Tibial artery (tissue), 4 donors: ENCODE measurements around the gene MX1.

Source experiments
- DNase-seq, 2 donors: peaks; one replicate each; pipeline ENCODE4 v3.0.0-alpha.2; 2019
- H3K27ac ChIP-seq, 2 donors: fragments of 200-600 bp; sonication (generic) in 1 of 2; 1 replicate in 1 of 2; 2 replicates in 1 of 2; pipeline ENCODE4 v1.5.1; 2018 to 2019; ENCODE audit warnings: mild to moderate bottlenecking in 1 of 2
- H3K27me3 ChIP-seq, 2 donors: fragments of 200-600 bp; sonication (generic) in 1 of 2; one replicate each; pipeline versions ENCODE4 v1.5.1 to v1.6.0; 2016 to 2019
- H3K36me3 ChIP-seq, 3 donors: fragments of 200-600 bp; sonication (generic) in 2 of 3; one replicate each; pipeline ENCODE4 v1.5.1; 2016 to 2019; ENCODE audit warnings: mild to moderate bottlenecking in 2 of 3
- H3K4me1 ChIP-seq, 4 donors: fragments of 200-600 bp; sonication (generic) in 2 of 4; 1 replicate in 3 of 4; 2 replicates in 1 of 4; pipeline ENCODE4 v1.5.1; 2016 to 2019
- H3K4me3 ChIP-seq, 2 donors: fragments of 200-600 bp; sonication (generic) in 1 of 2; 1 replicate in 1 of 2; 2 replicates in 1 of 2; pipeline ENCODE4 v1.5.1; 2018 to 2019; ENCODE audit warnings: mild to moderate bottlenecking in 2 of 2
- H3K9me3 ChIP-seq, 3 donors: fragments of 200-600 bp; sonication (generic) in 1 of 3; one replicate each; pipeline ENCODE4 v1.5.1; 2016 to 2019
- intact Hi-C: fragments of 100-400 bp; cut with DNase I; formaldehyde crosslinking; loops from one replicate; pipeline ENCODE4 v1.15.0; 2023; ENCODE audit warnings: low total_unique reads
- TF ChIP-seq, protein P1 (sequence below), 2 experiments: fragments of 200-600 bp in 1 of 2; fragments of 450-650 bp in 1 of 2; IDR thresholded peaks; one replicate each; pipeline ENCODE4 v1.5.1; 2017 to 2019; ENCODE audit warnings: antibody characterized with exemption in 2 of 2, mild to moderate bottlenecking in 1 of 2, moderate library complexity in 1 of 2

The MX1 gene

DNA sequence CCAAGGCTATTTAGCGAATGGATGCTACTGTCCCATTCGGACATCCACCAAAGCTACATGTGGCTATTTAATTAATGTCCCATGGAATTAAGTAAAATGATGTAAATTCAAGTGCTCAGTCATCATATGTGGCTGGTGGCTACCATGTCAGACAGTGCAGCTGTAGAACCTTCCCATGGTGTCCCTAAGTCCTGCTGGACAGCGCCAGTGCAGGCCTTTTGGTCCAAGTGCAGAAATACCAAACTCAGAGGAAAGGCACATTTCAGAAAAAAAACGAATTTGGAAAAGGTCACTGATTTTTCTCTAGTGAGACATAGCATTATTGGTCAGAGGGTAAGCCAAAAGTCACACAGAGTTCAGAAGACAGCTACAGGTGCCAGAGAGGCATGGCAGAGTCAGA is 64.3 kb downstream of the MX1 start:
- H3K4me1 ChIP-seq = peaks cover 0 to 15% (median 0%) of the 10 kb centered on the region in 4 donors
- H3K9me3 ChIP-seq = no peaks in the 10 kb centered on the region
- H3K27ac ChIP-seq = no peak overlapping the region
- H3K36me3 ChIP-seq = peaks cover 0 to 8% (median 0%) of the 10 kb centered on the region in 3 donors
- TF ChIP-seq, protein P1, sequence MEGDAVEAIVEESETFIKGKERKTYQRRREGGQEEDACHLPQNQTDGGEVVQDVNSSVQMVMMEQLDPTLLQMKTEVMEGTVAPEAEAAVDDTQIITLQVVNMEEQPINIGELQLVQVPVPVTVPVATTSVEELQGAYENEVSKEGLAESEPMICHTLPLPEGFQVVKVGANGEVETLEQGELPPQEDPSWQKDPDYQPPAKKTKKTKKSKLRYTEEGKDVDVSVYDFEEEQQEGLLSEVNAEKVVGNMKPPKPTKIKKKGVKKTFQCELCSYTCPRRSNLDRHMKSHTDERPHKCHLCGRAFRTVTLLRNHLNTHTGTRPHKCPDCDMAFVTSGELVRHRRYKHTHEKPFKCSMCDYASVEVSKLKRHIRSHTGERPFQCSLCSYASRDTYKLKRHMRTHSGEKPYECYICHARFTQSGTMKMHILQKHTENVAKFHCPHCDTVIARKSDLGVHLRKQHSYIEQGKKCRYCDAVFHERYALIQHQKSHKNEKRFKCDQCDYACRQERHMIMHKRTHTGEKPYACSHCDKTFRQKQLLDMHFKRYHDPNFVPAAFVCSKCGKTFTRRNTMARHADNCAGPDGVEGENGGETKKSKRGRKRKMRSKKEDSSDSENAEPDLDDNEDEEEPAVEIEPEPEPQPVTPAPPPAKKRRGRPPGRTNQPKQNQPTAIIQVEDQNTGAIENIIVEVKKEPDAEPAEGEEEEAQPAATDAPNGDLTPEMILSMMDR (IDR thresholded peaks at IDR 0.05) = no peak
- intact Hi-C loops = no loop called here
- H3K27me3 ChIP-seq = peaks cover 0 to 14% of the 10 kb centered on the region in 2 donors
- no peak for DNase-seq
- no peak overlapping the region for H3K4me3 ChIP-seq

DNA sequence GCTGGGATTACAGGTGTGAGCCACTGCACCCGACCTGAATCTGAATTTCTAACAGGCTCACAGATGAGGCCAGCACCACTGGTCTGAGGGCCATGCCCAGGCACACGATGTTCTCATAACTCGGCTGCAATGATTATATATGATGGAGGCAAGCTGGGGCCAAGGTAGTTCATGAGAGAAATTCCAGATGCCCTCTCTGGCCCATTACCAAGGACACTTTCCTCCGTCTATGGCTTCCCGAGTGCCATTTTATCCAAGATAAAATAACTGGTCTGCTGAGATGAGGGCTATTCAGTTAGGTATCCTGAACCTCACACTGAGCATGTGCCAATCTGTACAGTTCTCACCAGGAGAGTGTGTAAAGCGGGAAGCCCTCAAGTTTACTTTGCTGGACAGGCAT is 65.4 kb downstream of the MX1 start:
- no peak overlapping the region for H3K27ac ChIP-seq
- H3K36me3 ChIP-seq = peaks cover 0 to 8% (median 0%) of the 10 kb centered on the region in 3 donors
- no peak overlapping the region for H3K4me3 ChIP-seq
- TF ChIP-seq, protein P1 (IDR thresholded peaks at IDR 0.05) = no peak
- peaks cover 0 to 5% (median 0%) of the 10 kb centered on the region in 4 donors for H3K4me1 ChIP-seq
- H3K27me3 ChIP-seq = peaks cover 0 to 14% of the 10 kb centered on the region in 2 donors
- DNase-seq = no peak
- no peaks in the 10 kb centered on the region for H3K9me3 ChIP-seq
- intact Hi-C loops = no loop called here

- intact Hi-C loops = no loop called here
- DNase-seq = no peak
Observed at GRCh38 chr21:41494242-41494641, 68.2 kb downstream of the MX1 start.

DNA sequence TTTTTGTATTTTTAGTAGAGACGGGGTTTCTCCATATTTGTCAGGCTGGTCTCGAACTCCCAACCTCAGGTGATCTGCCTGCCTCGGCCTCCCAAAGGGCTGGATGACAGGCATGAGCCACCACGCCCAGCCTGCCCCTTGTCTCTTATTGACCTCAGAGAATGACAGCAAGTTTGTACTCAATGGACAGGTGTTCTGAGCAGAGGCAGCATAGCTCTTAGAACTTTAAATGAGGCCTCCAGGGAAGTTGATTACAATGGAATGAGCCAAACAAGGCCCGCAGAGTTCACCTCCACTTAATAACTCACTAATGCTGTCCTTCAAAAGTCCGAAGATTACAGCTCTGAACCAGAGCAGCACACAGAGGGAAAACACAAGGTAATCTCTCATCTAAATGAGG is 71.0 kb downstream of the MX1 start:
- Histone ChIP-seq H3K27ac (no peak overlapping the region), H3K4me3 (no peak overlapping the region), H3K9me3 (no peaks in the 10 kb centered on the region), H3K4me1 (no peaks in the 10 kb centered on the region), H3K27me3 (peaks cover 0 to 23% of the 10 kb centered on the region in 2 donors), H3K36me3 (no peaks in the 10 kb centered on the region)
- intact Hi-C loops = no loop called here
- DNase-seq = no peak
- TF ChIP-seq, protein P1 (IDR thresholded peaks at IDR 0.05) = no peak

More at GRCh38 chr21:41494242-41494641, 68.2 kb downstream of the MX1 start:
- TF ChIP-seq, protein P1 (IDR thresholded peaks at IDR 0.05) = no peak
- H3K9me3 ChIP-seq = no peaks in the 10 kb centered on the region
- H3K27me3 ChIP-seq = peaks cover 0 to 19% of the 10 kb centered on the region in 2 donors
- no peaks in the 10 kb centered on the region for H3K36me3 ChIP-seq
- H3K4me3 ChIP-seq = no peak overlapping the region
- no peak overlapping the region for H3K27ac ChIP-seq
- no peaks in the 10 kb centered on the region for H3K4me1 ChIP-seq

GRCh38 chr21:41497788-41498187 is 71.7 kb downstream of the MX1 start:
- Histone ChIP-seq H3K4me3 (no peak overlapping the region), H3K9me3 (no peaks in the 10 kb centered on the region), H3K27me3 (peaks cover 0 to 30% of the 10 kb centered on the region in 2 donors), H3K4me1 (no peaks in the 10 kb centered on the region), H3K36me3 (no peaks in the 10 kb centered on the region), H3K27ac (no peak overlapping the region)
- no peak for DNase-seq
- TF ChIP-seq, protein P1 (IDR thresholded peaks at IDR 0.05) = no peak
- intact Hi-C loops = no loop called here

DNA sequence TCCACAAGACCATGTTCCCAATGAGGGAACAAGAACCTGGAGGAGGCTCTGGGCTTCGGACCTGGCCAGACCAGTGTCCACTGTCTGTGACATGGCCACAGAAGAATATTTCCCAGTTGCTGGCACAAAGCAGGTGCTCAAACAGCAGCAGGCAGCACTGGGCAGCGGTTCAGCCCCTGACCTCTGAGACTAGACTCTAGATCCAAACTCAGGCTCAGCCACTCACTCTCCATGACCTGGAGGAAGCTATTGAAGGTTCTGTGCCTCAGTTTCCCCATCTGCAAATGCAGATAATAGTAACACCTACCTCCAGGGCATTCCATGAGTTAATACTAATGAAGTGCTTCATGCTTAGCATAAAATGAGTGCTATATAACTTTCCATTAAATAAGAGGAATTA is 73.9 kb downstream of the MX1 start:
- TF ChIP-seq, protein P1 (IDR thresholded peaks at IDR 0.05) = no peak
- Histone ChIP-seq H3K9me3 (no peaks in the 10 kb centered on the region), H3K4me3 (no peak overlapping the region), H3K4me1 (no peaks in the 10 kb centered on the region), H3K27ac (no peak overlapping the region), H3K36me3 (no peaks in the 10 kb centered on the region), H3K27me3 (peaks cover 0 to 36% of the 10 kb centered on the region in 2 donors)
- DNase-seq = no peak
- intact Hi-C loops = no loop called here
